COLO668 (cell line): ENCODE data around the gene POLR1B.
"Not testable (repeated sequence)": the region's sequence is repeated elsewhere in the genome, so short reads cannot be mapped to it uniquely, and the experiment has no call there.

Experiments used
- DNase-seq: peaks from one replicate; lab custom pipeline; 2025; ENCODE audit not compliant: unreplicated experiment; lab: John Stamatoyannopoulos, UW

POLR1B gene

DNA sequence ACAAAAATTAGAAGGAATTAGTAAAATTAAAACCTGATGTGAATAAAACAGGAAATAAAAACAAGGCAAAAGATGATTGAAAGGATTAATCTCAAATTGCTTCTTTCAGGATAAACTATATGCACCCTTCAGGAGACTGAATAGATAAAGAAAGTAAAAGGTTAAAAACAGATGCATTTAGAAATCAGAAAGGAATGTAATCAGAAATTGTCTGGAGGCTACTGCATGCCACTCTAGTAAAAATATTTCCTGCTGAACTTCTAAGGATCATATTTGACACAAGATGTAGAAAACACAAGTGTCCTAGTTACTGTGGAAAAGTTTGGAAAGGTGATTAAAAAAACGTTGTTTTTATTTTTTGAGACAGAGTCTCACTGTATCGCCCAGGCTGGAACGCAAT is 58.4 kb downstream of the POLR1B start:
- no peak for DNase-seq

DNA sequence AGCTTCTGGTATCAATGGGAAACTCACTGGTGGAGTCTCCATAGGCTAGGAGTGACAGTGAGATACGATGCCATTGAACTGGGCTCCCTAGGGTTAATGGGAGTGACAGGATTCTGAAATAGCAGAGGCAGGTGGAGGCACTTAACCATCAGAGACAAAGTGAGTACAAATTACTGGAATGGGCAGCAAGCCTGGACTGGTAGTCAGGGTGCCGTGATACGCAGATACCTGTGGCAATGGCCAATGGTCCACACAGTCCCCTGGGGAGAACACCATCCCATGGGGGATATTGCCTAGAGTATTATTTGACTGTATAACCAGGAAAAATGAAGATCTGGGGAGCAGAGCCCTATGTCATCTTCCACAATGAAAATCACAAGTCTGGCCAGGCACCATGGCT is 59.5 kb downstream of the POLR1B start:
- no peak for DNase-seq

DNA sequence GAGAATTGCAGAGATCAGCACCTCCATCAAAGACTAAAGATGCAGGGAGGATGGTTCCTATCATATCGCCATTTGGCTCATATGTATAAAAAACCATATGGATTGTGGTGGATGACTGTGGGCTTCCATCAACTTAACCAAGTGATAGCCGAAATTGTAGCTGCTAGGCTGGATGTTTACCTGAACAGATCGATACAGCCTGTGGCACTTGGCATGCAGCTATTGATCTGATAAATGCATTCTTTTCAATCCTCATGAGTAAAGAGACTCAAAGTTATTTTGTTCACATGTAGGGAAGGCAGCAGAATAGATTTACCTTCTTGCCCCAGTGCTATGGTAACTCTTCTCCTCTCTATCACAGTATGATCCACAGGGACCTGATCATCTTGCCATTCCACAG is 60.7 kb downstream of the POLR1B start:
- no peak for DNase-seq

DNA sequence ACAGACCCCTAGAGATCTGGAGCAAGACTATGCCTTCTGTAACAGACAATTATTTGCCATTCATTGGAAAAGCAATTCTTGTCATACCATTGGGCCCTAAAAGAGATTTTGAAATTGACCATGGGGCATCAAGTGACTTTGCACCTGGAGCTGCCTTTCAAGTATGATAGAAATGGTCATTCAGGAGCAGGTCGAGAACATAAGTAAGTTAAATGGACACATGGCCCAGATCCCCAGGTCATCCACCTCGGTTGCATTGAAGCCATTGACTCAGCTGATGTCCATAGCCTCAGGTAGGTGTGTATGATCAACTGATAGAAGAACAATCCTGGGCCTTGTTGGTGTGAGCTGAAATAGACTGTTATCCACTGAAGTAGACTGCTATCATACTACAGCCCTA is 61.5 kb downstream of the POLR1B start:
- no peak for DNase-seq

DNA sequence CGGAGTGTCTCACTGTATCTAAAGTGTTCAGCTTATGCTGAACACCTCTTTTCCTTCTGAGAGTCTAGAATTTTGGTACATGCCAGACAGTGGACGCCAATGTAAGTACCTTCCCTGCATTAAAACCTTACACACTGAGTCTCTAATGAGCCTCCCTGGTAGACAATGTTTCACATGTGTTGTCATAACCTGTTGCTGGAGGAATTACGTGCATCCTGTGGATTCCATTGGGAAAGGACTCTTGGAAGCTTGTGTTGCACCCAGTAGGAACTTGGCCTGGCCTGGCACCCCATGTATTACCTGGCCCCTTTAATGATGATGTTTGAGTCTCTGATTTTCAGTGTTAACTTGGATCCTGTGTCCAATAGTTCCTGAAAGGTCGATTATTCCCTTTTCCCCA is 62.7 kb downstream of the POLR1B start:
- DNase-seq: no peak

DNA sequence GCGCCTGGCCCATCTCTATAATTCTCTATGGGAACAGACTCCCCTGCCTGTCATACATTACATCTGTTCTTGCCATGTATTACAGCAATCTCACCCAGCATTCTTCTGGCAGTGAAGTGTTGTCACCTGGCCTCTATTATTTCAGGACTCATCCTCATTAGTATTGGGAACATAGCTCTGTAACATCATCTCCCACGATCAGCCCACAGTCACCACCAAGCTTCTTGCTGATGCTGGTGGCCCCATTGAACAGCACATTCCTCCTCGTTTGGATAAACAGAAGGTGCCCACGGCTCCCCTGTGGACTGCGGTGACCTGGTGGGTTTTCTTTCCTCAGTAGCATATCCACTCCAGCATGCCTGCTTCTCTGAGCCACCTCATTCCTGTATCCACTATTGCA is 63.7 kb downstream of the POLR1B start:
- no peak for DNase-seq

DNA sequence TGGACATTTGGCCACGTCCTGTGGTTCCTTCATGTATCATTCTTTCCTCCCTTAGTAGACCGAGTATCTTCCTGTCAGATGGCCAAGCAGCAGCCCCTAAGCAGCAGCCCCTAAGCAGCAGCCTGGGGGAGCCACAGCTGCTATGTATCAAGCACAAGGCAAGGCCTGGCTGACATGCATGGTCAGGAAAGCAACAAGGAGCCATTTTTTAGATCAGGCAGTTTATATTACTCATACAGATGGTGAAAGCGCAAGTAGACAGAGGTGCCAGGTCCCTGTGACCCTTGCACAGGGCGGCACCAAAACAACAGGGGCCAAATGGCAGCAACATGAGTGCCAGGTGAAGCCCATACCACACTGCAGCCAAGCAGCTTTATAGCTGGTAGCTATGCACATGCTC is 64.3 kb downstream of the POLR1B start:
- no peak for DNase-seq

DNA sequence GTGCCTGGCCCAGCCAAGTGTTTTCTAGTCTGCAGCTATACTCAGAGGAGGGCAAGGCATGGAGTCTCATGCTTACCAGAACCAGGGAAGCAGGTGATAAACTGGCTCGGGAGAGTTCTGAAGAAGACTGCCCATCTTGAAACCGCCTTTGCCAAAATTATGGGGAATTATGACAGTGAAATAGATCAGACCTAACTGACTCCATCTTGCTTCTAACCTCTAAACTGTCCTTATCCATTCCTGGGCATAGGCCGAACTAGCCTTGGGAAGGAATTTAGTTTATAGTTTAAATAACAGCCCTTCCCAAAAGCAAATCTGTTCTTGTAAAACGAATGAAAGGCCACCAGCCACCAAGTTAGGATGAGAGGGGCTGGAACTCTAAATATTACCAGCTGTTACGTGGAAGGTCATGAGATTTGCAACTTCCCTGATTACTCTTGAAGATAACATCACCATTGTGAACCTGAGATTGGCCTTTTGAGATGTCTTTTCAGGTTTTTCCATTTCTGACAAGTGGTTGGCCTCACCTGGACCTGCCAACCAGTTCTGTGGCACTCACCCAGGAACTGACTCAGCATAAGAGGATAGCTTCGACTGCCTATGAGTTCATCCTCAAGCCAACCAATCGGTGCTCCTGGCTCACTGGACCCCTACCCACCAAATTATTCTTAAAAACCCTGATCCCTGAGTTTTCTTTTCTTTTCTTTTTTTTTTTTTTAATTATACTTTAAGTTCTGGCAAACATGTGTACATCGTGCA is 65.6 kb downstream of the POLR1B start:
- DNase-seq: no peak

DNA sequence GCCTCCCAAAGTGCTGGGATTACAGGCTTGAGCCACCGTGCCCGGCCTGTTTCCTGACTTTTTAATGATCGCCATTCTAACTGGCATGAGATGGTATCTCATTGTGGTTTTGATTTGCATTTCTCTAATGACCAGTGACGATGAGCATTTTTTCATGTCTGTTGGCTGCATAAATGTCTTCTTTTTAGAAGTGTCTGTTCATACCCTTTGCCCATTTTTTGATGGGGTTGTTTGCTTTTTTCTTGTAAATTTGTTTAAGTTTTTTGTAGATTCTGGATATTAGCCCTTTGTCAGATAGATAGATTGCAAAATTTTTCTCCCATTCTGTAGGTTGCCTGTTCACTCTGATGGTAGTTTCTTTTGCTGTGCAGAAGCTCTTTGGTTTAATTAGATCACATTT is 67.1 kb downstream of the POLR1B start:
- DNase-seq: not testable (repeated sequence)

DNA sequence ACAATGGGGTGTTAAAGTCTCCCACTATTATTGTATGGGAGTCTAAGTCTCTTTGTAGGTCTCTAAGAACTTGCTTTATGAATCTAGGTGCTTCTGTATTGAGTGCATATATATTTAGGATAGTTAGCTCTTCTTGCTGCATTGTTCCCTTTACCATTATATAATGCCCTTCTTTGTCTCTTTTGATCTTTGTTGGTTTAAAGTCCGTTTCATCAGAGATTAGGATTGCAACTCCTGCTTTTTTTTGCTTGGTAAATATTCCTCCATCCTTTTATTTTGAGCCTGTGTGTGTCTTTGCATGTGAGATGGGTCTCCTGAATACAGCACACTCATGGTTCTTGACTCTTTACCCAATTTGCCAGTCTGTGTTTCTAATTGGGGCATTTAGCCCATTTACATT is 70.0 kb downstream of the POLR1B start:
- DNase-seq: not testable (repeated sequence)

DNA sequence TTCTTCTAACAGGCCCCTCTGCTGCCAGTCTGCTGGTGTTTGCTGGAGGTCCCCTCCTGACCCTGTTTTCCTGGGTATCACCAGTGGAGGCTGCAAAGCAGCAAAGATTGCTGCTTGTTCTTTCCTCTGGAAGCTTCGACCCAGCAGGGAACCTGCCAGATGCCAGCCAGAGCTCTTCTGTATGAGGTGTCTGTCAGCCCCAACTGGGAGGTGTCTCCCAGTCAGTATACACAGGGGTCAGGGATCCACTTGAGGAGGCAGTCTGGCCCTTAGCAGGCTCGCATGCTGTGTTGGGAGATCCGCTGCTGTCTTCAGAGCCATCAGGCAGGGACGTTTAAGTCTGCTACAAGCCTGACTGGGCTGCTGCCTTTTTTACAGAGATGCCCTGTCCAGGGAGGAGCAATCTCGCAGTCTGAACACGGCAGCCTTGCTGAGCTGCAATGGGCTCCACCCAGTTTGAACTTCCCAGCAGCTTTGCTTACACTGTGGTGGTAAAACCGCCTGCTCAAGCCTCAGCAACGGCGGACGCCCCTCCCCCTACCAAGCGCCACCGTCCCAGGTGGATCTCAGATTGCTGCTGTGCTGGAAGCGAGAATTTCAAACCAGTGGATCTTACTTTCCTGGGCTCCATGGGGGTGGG is 72.1 kb downstream of the POLR1B start:
- DNase-seq: no peak

DNA sequence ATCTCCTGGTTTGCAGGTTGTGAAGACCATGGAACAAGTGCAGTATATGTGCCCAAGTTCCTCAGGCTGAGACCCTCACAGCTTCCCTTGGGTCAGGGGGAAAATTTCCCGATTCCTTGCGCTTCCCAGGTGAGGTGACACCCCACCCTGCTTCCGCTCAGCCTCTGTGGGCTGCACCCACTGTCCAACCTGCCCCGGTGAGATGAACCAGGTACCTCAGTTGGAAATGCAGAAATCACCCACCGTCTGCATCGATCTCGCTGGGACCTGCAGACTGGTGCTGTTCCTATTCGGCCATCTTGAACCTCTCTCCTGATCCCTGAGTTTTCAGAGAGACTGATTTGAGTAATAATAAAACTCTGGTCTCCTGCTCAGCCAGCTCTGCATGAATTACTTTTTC is 72.8 kb downstream of the POLR1B start:
- DNase-seq: no peak

DNA sequence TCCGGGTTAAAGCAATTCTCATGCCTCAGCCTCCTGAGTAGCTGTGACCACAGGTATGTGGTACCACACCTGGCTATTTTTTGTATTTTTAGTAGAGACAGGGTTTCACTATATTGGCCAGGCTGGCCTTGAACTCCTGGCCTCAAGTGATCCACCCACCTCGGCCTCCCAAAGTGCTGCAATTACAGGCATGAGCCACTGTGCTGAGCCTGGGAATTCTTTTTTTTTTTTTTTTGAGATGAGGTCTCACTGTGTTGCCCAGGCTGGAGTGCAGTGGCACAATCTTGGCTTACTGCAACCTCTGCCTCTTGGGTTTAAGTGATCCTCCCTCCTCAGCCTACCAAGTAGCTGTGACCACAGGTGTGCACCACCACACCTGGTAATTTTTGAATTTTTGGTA is 73.5 kb downstream of the POLR1B start:
- not testable (repeated sequence) for DNase-seq

DNA sequence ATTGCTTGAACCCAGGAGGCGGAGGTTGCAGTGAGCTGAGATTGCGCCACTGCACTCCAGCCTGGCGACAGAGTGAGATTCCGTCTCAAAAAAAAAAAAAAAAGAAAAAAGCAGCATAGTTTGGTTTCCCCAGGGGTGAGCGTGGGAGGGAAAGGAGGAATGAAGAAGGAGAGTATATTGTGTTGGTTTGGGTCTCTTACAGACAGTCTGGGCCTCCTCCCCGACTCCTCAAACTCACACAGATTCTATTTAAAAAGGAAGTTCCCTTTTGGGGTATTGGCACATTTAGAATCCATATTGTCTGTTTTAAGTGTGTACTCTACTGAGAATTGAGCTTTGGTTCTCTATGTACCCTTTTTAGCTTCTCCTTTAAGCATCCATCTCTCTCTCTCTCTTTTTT is 76.1 kb downstream of the POLR1B start:
- DNase-seq: no peak

DNA sequence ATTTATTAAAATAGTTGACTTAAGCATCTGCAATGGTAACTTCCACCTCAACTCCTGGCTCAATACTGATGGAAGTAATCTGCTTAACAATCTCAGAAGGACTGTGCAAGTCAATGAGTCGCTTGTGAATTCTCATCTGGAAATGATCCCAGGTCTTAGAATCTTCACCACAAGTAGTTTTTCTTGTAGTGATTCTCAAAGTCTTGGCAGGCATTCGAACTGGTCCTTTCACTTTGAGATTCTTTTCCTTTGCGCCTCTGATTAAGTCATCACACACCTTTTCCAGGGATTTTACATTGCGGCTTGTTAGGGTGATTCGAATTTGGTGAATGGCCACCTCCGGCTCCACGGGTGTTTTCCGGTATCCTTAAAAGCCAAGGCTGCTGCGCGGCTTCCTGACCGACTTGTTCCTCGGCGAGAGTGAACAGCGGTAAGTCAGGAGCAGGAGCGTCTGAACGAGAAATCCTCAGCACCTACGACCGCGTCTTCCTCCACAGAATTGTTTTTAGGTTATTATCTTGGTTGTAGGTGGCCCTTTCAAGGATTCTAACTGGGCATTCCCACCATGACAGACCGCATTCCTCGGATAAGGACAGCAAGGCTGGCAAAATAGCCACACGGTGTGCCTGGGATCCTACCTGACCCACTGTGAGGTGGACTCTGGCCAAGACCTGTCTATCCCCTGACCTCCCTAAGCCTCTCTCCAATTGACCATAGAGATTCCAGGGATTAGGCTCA is 79.7 kb downstream of the POLR1B start:
- DNase-seq: no peak

DNA sequence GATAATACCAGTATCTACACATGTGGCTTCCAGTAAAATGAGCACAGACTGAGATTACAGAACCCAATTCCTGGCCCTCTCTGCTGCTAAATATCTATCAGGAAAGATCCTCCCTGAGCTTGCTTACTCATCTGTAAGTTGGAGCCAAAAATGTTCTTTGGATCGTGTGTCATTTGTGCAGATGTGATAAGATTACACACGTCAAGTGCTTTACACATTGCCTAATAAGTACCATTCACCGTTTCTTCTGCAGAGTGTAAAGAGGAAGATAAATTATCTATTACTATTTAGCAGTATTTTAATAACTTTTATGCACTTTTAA is 80.2 kb downstream of the POLR1B start:
- no peak for DNase-seq

DNA sequence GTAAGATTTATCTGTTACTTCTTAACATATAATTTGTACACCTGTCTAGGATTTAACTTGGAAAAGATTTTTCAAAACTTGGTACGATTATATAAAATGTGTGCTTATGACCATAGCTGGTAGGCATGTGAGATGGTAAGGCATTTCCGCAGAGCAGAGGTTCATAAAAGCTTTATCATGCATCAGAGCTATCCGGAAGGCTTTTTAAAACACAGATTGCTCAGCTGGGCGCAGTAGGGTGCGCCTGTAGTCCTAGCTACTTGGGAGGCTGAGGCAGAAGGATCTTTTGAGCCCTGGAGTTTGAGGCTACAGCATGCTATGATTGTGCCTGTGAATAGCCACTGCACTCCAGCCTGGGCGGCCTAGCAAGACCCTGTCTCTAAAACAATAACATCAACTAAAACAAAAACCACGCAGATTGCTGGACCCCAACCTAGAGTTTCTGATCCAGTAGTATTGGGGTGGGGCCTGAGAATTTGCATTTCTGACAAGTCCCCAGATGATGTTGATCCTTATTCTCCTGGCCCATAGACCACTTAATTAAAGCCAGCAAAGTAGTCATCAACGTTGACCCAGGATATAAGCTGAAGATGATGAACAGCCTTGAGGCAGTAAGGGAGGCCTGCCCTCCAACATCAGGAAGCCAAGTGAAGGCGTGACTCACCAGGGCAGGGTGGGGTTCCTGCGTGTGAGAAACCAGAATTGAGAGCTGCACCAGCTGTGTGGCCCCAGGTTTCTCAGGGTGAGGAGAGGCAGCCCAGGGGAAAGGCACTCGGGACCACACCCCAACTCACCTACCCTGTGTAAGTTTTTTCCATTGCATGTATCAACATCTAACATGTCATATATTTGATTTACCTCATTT is 81.9 kb downstream of the POLR1B start:
- DNase-seq: no peak

DNA sequence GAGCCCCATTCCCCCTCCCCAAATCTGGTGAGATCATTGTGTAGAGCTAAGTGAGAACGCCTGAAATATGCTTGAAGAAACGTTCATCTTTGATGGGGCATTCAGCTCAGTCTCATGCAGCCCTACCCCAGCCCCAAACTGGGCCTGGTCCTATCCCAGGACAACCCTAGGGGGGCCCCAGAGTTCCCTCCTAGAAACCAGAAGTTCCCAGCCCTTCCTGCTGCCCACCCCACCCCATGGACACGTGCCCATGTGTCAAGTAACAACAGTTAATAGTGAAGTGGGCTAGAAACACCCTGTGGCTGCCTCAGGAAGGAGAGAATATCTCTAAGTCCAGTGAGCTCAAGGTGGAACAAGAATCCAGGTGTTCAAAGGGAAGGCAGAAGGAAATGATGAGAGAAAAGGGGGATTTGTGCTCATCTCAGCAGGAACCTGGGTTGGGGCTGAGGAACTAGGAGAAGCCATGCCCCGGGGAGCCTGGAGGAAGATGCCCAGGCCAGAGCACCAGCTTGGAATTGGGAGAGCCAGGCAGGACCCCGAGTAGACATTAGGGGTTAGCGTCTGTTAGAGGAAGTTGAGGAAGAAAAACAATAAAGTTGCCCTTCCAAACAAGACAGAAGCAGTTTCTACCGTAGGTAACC is 83.3 kb downstream of the POLR1B start:
- DNase-seq: no peak

DNA sequence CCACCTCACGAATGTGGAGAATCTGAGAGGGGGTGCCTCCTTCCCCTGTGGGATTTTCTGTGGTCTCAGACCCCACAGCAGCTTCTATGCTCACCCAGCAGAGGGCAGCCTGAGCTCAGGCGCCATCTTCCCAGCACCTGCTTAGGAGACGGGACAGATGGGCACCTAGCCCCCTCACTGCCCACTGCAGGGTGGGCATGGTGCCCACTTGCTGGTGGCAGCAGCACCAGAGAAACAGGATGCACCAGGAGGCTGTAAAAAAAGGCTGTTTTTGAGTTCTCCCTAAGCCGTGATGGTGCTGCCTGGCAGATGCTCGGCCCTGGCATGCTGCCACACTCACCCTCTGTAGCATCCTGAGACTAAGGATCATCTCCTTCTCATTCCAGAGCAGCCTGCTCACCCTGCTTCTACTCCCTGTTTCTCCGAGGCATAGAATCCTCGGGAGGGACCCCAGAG is 84.4 kb downstream of the POLR1B start:
- peak; percentile 37 for DNase-seq
